Thoracic aorta (tissue), 2 donors: ENCODE data around the gene TCP11L2. TPM values are rescaled to one million over a fixed set of nuclear protein-coding genes. Genes with fewer than 3 reads are reported as not detected.

Experiments used
- ATAC-seq: fragments of 150-250 bp; one replicate; pipeline ENCODE4 v1.8.0; 2017; ENCODE audit warnings: low read depth; ENCODE audit not compliant: insufficient number of reproducible peaks, low FRiP score
- DNase-seq: peaks from one replicate; pipeline ENCODE4 v3.0.0-alpha.2; 2020; ENCODE audit warnings: low spot score
- H3K27ac ChIP-seq, 2 donors: fragments of 200-600 bp; sonication (generic); 1 replicate in 1 of 2; 2 replicates in 1 of 2; pipeline ENCODE4 v1.5.1; 2016; ENCODE audit warnings: mild to moderate bottlenecking in 2 of 2, moderate library complexity in 2 of 2
- H3K27me3 ChIP-seq: fragments of 200-600 bp; sonication (generic); replicated peaks from 2 replicates; pipeline ENCODE4 v1.6.0; 2016; ENCODE audit warnings: mild to moderate bottlenecking; ENCODE audit not compliant: insufficient read depth
- H3K36me3 ChIP-seq: fragments of 200-600 bp; sonication (generic); one replicate; pipeline ENCODE4 v1.5.1; 2016
- H3K4me1 ChIP-seq, 2 donors: fragments of 200-600 bp; sonication (generic); 1 replicate in 1 of 2; 2 replicates in 1 of 2; pipeline versions ENCODE4 v1.5.1 to v1.6.0; 2016; ENCODE audit warnings: low read depth in 2 of 2, mild to moderate bottlenecking in 1 of 2; ENCODE audit not compliant: control insufficient read depth in 1 of 2
- H3K4me3 ChIP-seq: fragments of 200-600 bp; sonication (generic); 2 replicates; pipeline ENCODE4 v1.5.1; 2016; ENCODE audit warnings: mild to moderate bottlenecking
- H3K9me3 ChIP-seq: fragments of 200-600 bp; sonication (generic); 2 replicates; pipeline ENCODE4 v1.5.1; 2016
- CTCF ChIP-seq: fragments of 200-600 bp; sonication (generic); IDR thresholded peaks from one replicate; pipeline ENCODE4 v1.5.1; 2019; ENCODE audit warnings: antibody characterized with exemption
- total RNA-seq, 2 donors: library from RNA; depleted of rRNA; stranded (reverse); fragments of >200 nt; gene quantifications; one replicate each; pipeline versions ENCODE4 v1.1.0 to v1.2.3, GENCODE V29; 2016

TCP11L2 gene
- total RNA-seq, 2 donors from 2014 or later = 23.1 to 23.2 TPM

GRCh38 chr12:106258226-106258625, 44.3 kb upstream of the TCP11L2 start:
- H3K4me3 ChIP-seq = no peak overlapping the region
- H3K36me3 ChIP-seq = no peaks in the 10 kb centered on the region
- DNase-seq (no peak), ATAC-seq (no peak)
- no peaks in the 10 kb centered on the region for H3K27me3 ChIP-seq
- no peaks in the 10 kb centered on the region for H3K9me3 ChIP-seq
- no peak for TF ChIP-seq CTCF
- H3K4me1 ChIP-seq = no peaks in the 10 kb centered on the region
- H3K27ac ChIP-seq = no peak overlapping the region

- Histone ChIP-seq H3K27me3 (no peaks in the 10 kb centered on the region), H3K36me3 (no peaks in the 10 kb centered on the region), H3K27ac (no peak overlapping the region), H3K9me3 (no peaks in the 10 kb centered on the region), H3K4me1 (no peaks in the 10 kb centered on the region), H3K4me3 (no peak overlapping the region)
- no peak for DNase-seq
- TF ChIP-seq CTCF = no peak
- ATAC-seq = no peak
Measured at GRCh38 chr12:106258935-106259334, 43.6 kb upstream of the TCP11L2 start.

DNA sequence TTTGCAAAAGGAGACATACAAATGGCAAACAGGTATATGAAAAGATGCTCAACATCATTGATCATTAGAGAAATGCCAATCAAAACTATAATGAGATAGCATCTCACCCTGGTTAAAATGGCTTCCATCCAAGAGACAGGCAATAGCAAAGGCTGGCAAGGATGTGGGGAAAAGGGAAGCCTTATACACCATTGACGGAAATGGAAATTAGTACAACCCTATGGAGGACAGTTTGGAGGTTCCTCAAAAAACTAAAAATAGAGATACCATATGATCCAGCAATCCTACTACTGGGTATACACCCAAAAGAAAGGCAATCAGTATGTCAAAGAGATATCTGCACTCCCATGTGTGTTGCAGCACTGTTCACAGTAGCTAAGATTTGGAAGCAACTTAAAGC, 37.4 kb upstream of the TCP11L2 start:
- no peak for DNase-seq

DNA sequence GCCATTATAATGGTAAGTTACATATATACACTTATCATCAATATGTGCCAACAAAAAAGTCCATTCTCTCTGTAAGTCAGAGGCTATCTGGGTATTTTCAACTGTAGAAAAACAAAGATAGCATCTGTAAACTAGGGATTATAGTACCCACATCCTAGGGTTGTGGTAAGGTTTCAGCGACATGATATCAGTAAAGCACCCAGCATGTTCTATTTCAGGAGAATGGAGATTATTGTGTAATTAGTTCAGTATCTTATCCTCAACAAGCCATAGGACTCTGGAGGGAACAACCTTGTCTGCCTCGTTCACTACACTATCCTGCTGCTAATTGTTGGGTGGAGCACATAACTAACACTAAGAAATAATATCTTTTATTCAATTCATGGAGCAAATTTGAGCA, 35.0 kb upstream of the TCP11L2 start:
- ATAC-seq (no peak), DNase-seq (no peak)
- H3K27ac ChIP-seq = no peak overlapping the region
- no peak for TF ChIP-seq CTCF
- no peaks in the 10 kb centered on the region for H3K27me3 ChIP-seq
- no peaks in the 10 kb centered on the region for H3K9me3 ChIP-seq
- H3K4me3 ChIP-seq = no peak overlapping the region
- no peaks in the 10 kb centered on the region for H3K4me1 ChIP-seq
- no peaks in the 10 kb centered on the region for H3K36me3 ChIP-seq

More for the DNA sequence above, 37.4 kb upstream of the TCP11L2 start:
- ATAC-seq = no peak
- Histone ChIP-seq H3K27me3 (no peaks in the 10 kb centered on the region), H3K9me3 (no peaks in the 10 kb centered on the region), H3K27ac (no peak overlapping the region), H3K4me3 (no peak overlapping the region), H3K36me3 (no peaks in the 10 kb centered on the region), H3K4me1 (no peaks in the 10 kb centered on the region)
- TF ChIP-seq CTCF = no peak

- no peaks in the 10 kb centered on the region for H3K4me1 ChIP-seq
- H3K27ac ChIP-seq = no peak overlapping the region
- H3K27me3 ChIP-seq = no peaks in the 10 kb centered on the region
- no peak overlapping the region for H3K4me3 ChIP-seq
- TF ChIP-seq CTCF = no peak
- no peaks in the 10 kb centered on the region for H3K36me3 ChIP-seq
- DNase-seq = no peak
- ATAC-seq = no peak
- H3K9me3 ChIP-seq = no peaks in the 10 kb centered on the region
Measured at GRCh38 chr12:106269150-106269771, 33.3 kb upstream of the TCP11L2 start.
